Left renal pelvis (tissue), 4 donors: ENCODE results near the gene PIEZO2. TPM values are rescaled to one million over a fixed set of nuclear protein-coding genes. Genes with fewer than 3 reads are reported as not detected.

Source experiments
- DNase-seq, 4 donors: peaks; one replicate each; pipeline ENCODE4 v3.0.0-alpha.2; 2013; ENCODE audit warnings: low read depth in 4 of 4, low spot score in 3 of 4
- polyA plus RNA-seq, 4 donors: library from polyadenylated mRNA; unstranded; fragments of 120-200 nt; gene quantifications; one replicate each; pipeline ENCODE4 v1.2.1, GENCODE V29; 2013; ENCODE audit not compliant: insufficient read length in 4 of 4

Gene PIEZO2
- polyA plus RNA-seq, 4 donors: 14.7 to 30.7 (median 19.1) TPM

DNA sequence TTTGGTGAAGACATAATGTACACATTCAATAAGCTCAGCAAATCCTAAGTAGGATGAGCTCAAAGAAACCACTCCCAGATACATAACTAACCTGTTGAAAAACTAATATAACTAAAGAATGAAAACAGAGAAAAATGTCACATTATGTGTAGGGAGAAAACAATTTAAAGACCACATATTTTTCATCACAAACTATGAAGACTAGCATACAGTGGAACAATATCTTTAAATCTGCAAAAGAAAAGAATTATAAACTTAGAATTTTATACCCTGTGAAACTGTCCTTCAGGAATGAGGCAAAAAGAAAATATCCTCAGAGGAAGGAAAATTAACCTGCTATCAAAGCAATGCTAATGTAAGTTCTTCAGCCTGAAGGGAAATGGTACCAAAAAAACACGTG lies 151.5 kb downstream of the PIEZO2 start:
- DNase-seq: no peak

DNA sequence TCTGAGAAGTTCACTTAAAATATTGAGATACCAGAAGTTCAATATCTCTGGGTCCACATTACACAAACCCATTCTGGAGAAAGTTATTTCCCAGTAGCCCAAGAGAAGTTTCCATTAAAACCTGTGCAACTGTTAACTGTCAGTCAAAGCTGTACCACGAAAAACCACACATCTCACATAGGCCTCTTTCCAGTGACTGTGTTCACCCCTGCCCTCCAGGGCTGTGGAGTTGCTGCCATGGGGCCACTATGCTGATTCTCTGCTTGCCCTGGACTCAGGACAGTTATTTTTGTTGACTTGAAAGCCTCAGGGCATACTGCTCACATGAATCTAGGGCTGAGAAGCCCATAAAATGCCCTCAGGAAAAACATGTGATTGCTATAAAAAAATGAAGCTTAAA lies 153.8 kb downstream of the PIEZO2 start:
- no peak for DNase-seq

- no peak for DNase-seq
Observed at GRCh38 chr18:10989486-10989885, 159.9 kb downstream of the PIEZO2 start.

GRCh38 chr18:10985689-10986088 lies 163.7 kb downstream of the PIEZO2 start:
- DNase-seq: no peak

- no peak for DNase-seq
Observed at GRCh38 chr18:10979411-10979810, 170.0 kb downstream of the PIEZO2 start.

- no peak for DNase-seq
Observed at GRCh38 chr18:10977042-10977441, 172.3 kb downstream of the PIEZO2 start.

GRCh38 chr18:10973567-10974203 lies 175.7 kb downstream of the PIEZO2 start:
- DNase-seq: no peak

DNA sequence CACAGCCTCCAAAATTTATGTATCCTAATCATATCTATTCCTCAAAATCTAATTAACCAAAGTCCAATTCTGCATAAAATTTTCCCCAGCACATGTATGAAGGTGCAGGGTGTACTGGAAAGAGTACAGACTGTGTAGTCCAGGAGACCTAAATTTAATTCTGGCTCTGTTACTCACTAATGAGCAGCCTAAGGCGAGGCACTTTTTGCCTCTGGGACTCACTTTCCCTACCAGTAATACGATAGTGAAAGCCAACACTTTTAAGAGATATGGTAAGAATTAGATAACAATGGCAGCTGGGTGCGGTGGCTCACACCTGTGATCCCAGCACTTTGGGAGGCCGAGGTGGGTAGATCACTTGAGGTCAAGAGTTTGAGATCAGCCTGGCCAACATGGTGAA lies 177.7 kb downstream of the PIEZO2 start:
- no peak for DNase-seq

DNA sequence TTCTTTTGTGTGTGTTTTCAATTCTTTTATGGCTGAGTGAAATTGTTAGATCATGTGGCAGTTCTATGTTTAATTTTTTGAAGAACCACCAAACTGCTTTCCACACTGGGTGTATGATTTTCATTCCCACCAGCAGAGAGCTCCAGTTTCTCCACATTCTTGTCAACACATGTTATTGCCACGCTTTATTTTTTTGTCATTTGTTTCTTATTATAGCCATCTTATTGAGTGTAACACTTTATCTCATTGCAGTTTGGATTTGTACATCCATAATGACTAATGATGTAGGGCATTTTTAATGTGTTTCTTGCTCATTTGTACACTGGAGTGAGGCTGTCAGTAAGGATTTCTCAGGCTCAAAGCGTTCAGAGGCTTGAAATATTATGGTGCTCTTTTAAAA lies 184.2 kb downstream of the PIEZO2 start:
- no peak for DNase-seq

DNA sequence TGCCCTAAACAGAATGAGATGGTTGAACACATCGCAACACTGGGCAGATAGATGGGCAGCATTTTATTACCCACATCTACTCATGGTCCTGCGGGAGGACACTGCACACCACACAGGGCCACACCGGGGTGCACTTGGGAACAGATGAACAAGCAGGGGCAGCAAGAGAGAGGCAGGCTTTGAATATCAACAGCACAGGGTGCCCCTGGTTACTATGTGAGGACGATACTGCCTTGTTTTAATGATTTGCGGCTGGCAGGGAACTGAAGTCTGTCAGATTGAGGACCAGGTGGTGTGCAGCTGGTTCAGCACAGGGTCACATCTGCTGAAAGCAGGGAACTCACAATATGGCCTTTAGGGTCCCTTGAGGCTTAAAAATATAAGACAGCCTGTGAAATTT lies 195.7 kb downstream of the PIEZO2 start:
- DNase-seq: no peak

DNA sequence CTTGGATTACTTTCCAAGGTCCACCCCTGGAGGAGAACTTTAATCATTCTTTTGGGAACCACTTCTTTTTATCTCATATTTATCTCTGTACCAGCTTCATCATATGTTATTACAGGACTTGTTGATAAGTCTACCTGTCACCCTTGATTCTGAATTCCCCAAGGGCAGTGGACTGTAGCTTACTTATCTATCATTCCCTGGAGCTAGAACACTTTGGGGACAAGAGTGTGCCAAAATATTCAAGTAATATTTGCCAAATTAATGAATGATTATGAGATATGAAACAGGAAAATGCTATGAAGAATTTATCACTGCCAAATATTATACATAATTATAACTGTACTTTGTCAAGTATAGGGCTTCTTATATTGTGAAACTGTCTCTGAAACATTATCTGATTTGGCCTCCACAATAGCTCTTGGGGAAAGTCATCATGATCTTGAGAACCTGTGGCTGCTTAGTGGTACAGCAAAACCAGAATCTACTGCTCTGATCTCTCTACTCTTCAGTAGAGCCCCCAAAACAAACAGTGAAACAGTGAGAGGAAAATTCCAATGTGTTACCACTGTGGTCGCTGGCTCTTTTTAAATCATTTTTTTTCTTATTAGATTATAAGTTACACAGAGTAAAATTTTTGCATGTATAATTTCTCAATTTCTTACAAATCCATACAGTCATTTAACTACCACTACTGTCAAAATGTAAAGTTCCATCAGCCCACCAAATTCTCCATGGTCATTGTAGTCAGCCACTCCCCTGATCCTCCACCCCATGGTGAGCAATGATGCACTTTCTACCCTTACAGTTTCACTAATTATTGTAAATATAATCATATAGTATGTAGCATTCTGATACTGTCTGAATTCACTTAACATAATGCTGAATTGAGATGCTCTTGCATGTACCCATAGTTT lies 197.5 kb downstream of the PIEZO2 start:
- no peak for DNase-seq

- no peak for DNase-seq
Observed at GRCh38 chr18:10950876-10951630, 198.3 kb downstream of the PIEZO2 start.

GRCh38 chr18:10950080-10950875 lies 199.1 kb downstream of the PIEZO2 start:
- no peak for DNase-seq

GRCh38 chr18:10949655-10950054 lies 199.7 kb downstream of the PIEZO2 start:
- no peak for DNase-seq

DNA sequence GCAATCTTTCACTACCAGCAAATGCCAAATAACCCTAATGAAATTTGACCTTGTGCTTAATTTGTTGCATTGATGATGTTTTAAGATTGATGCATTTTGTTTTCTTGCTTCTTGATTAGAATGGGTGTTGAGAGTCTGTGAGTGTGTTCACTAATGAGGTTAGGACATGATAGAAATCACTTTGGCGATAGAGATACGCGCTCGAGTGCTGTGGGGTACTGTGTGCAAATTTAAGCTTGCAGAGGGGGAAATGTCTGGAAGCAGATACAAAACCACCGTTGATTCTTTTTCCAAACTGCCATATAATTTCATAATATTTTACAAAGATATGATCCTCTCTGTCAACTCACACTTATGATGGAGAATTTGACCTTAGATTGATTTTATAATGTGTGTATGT lies 200.9 kb downstream of the PIEZO2 start:
- no peak for DNase-seq

DNA sequence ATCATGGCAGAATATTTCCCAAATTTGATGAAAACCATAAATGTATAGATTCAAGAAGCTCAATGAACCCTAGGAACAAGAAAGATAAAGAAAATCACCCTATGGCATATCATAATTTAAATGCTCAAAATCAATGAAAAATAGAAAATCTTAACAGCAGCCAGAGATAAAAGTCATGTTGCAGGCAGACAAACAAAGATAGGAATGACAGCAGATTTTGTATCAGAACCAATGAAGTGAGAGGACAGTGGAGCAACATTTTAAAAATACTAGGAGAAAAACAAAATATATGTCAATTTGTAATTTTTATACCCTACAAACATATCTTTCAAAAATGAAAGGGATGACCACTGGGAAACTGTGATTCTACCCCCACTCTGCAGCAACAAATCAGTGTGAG lies 203.3 kb downstream of the PIEZO2 start:
- DNase-seq: no peak

DNA sequence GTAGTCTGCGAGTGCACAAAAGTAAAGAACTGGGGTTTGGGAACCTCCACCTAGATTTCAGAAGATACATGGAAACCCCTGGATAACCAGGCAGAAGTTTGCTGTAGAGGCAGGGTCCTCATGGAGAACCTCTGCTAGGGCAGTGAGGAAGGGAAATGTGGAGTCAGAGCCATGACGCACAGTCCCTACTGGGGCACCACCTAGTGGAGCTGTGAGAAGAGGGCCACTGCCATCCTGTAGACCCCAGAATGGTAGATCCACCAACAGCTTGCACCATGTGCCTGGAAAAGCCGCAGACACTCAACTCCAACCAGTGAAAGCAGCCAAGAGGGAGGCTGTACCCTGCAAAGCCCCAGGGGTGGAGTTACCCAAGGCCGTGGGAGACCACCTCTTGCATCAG lies 206.4 kb downstream of the PIEZO2 start:
- DNase-seq: no peak

DNA sequence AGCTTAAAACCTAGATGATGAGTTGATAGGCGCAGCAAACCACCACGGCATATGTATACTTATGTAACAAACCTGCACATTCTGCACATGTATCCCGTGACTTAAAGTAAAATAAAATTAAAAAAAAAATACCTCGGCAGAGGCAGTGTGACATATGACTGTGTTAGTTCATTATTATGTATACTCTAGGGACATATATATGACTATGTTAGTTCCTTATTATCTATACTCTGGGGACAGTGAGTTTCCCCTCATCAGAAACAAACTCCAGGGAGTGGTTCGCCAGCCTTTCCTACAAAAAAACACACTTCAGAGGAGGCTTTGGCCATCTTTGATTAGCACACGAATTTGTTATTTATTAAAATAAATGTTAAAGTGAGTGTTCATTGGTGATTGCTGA lies 209.5 kb downstream of the PIEZO2 start:
- no peak for DNase-seq

- no peak for DNase-seq
Observed at GRCh38 chr18:10937743-10938640, 211.4 kb downstream of the PIEZO2 start.
